Stimulated activated CD8-positive, alpha-beta memory T cell treated with anti-CD3 and anti-CD28 coated beads, Interleukin-15, amount 100 ng/mL, for 1 hour (primary cell): ENCODE data around the gene ZNF254.
"Not testable (repeated sequence)": the region's sequence is repeated elsewhere in the genome, so short reads cannot be mapped to it uniquely, and the experiment has no call there.

Experiments used
- DNase-seq: peaks from one replicate; pipeline ENCODE4 v3.0.0-alpha.2; 2020; ENCODE audit warnings: low read depth

The ZNF254 gene

GRCh38 chr19:24086974-24087595, at the start of gene ZNF254:
Gene ZNF254, plus strand, starts transcription at chr19:24087187. Its CDS starts 121 bp downstream, at chr19:24087308.
- peak; percentile 47 for DNase-seq

GRCh38 chr19:24040621-24041020, 46.4 kb upstream of the ZNF254 start:
- DNase-seq = no peak

- DNase-seq = not testable (repeated sequence)
Measured at GRCh38 chr19:24041326-24041725, 45.7 kb upstream of the ZNF254 start.

GRCh38 chr19:24046550-24046949, 40.4 kb upstream of the ZNF254 start:
- DNase-seq = no peak

- no peak for DNase-seq
Measured at GRCh38 chr19:24048261-24048660, 38.7 kb upstream of the ZNF254 start.

GRCh38 chr19:24049537-24049936, 37.5 kb upstream of the ZNF254 start:
- DNase-seq = no peak

GRCh38 chr19:24051516-24051915, 35.5 kb upstream of the ZNF254 start:
- no peak for DNase-seq

- DNase-seq = no peak
Measured at GRCh38 chr19:24052811-24053210, 34.2 kb upstream of the ZNF254 start.

GRCh38 chr19:24053601-24054000, 33.4 kb upstream of the ZNF254 start:
- DNase-seq = no peak

GRCh38 chr19:24054044-24054935, 32.7 kb upstream of the ZNF254 start:
- DNase-seq = no peak

GRCh38 chr19:24055548-24055947, 31.4 kb upstream of the ZNF254 start:
- DNase-seq = no peak

- DNase-seq = no peak
Measured at GRCh38 chr19:24057144-24057543, 29.8 kb upstream of the ZNF254 start.

GRCh38 chr19:24059563-24060295, 27.3 kb upstream of the ZNF254 start:
- no peak for DNase-seq

GRCh38 chr19:24060687-24061356, 26.2 kb upstream of the ZNF254 start:
- no peak for DNase-seq

GRCh38 chr19:24062190-24062589, 24.8 kb upstream of the ZNF254 start:
- no peak for DNase-seq

GRCh38 chr19:24063295-24063694, 23.7 kb upstream of the ZNF254 start:
- DNase-seq = no peak

- DNase-seq = no peak
Measured at GRCh38 chr19:24064175-24064574, 22.8 kb upstream of the ZNF254 start.

- DNase-seq = no peak
Measured at GRCh38 chr19:24065243-24065642, 21.7 kb upstream of the ZNF254 start.

GRCh38 chr19:24065865-24066604, 21.0 kb upstream of the ZNF254 start:
- DNase-seq = no peak

GRCh38 chr19:24069905-24070657, 16.9 kb upstream of the ZNF254 start:
- DNase-seq = no peak

GRCh38 chr19:24071078-24071477, 15.9 kb upstream of the ZNF254 start:
- no peak for DNase-seq
